ENCODE data around the gene LSS.
"Not testable (repeated sequence)": the region's sequence is repeated elsewhere in the genome, so short reads cannot be mapped to it uniquely, and the experiment has no call there.

Gene LSS

DNA sequence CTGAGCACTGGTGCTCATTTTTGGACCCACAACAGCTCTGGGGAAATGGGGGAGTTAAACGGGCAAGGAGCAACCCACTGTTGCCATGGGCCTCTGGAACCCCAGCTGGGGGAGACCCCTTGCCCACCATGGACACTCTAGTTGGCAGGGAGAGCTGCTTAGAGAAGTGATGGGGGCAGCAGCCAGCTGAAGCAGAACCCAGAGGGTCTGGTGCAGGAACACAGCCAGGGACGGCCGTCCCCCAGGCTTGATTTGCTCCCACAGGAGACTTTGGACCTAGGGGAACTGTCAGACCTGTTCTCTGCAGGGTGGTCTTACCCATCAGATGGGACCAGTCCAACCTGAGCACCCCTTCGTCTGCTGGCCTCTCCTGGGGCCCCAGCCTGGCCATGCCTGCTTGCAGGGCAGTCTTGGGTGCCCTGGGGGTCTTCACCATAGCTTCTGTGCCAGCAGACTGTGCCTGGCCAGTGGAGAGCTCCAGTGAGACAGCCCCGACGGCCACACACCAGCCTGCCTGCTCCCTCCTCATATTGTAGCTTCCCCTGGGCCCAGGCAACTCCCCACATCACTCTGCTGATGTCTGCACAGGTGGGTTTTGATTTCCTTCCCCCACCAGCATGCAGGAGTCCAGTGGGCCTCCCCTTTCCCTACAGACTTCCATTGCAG lies 55.6 kb downstream of the LSS start:
- Histone ChIP-seq H3K27ac (no peak overlapping the region), H3K36me3 (no peaks in the 10 kb centered on the region), H3K9me3 (no peaks in the 10 kb centered on the region), H3K4me1 (ENCODE audit: control insufficient read depth in 1 of 2, insufficient read depth in 1 of 2, low read depth in 1 of 2, low read length in 1 of 2) (no peaks in the 10 kb centered on the region), H3K4me3 (ENCODE audit: low read depth in 1 of 2, low read length in 1 of 2) (no peak overlapping the region), H3K27me3 (no peaks in the 10 kb centered on the region)
- TF ChIP-seq CTCF (IDR thresholded peaks at IDR 0.05), result no peak

GRCh38 chr21:46171996-46172862 lies 56.3 kb downstream of the LSS start:
- no peaks in the 10 kb centered on the region for H3K9me3 ChIP-seq
- H3K27me3 ChIP-seq, result no peaks in the 10 kb centered on the region
- no peak overlapping the region for H3K4me3 ChIP-seq (ENCODE audit: low read depth in 1 of 2, low read length in 1 of 2)
- no peak for TF ChIP-seq CTCF (IDR thresholded peaks at IDR 0.05)
- H3K4me1 ChIP-seq (ENCODE audit: control insufficient read depth in 1 of 2, insufficient read depth in 1 of 2, low read depth in 1 of 2, low read length in 1 of 2), result no peaks in the 10 kb centered on the region
- H3K36me3 ChIP-seq, result no peaks in the 10 kb centered on the region
- H3K27ac ChIP-seq, result no peak overlapping the region

DNA sequence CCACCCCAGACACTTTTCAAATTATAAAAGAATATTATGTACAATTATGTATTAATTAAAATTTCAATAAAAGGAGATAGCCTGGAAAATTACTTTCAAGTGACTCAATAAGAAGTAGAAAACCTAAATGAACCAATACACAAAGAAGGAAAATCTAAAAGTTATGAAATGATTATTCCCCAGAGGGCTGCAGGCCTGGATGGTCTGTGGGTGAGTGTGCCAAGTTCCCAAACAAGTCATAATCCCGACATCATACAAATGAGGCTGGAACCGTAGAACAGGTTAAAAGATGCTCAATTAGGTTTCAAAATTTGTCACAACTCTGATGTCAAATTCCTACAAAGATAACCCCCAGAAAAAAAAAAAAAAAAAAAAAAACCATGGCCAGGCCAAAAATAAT lies 57.0 kb downstream of the LSS start:
- Histone ChIP-seq H3K4me3 (ENCODE audit: low read depth in 1 of 2, low read length in 1 of 2) (no peak overlapping the region), H3K27me3 (no peaks in the 10 kb centered on the region), H3K9me3 (no peaks in the 10 kb centered on the region), H3K4me1 (ENCODE audit: control insufficient read depth in 1 of 2, insufficient read depth in 1 of 2, low read depth in 1 of 2, low read length in 1 of 2) (no peaks in the 10 kb centered on the region), H3K36me3 (no peaks in the 10 kb centered on the region), H3K27ac (no peak overlapping the region)
- TF ChIP-seq CTCF (IDR thresholded peaks at IDR 0.05), result no peak

GRCh38 chr21:46170436-46171193 lies 58.0 kb downstream of the LSS start:
- H3K27ac ChIP-seq; H3K4me1 ChIP-seq (ENCODE audit: control insufficient read depth in 1 of 2, insufficient read depth in 1 of 2, low read depth in 1 of 2, low read length in 1 of 2); H3K9me3 ChIP-seq; H3K27me3 ChIP-seq; H3K36me3 ChIP-seq; H3K4me3 ChIP-seq (ENCODE audit: low read depth in 1 of 2, low read length in 1 of 2): not testable (repeated sequence)

GRCh38 chr21:46168659-46169386 lies 59.8 kb downstream of the LSS start:
- Histone ChIP-seq H3K27me3 (no peaks in the 10 kb centered on the region), H3K4me1 (ENCODE audit: control insufficient read depth in 1 of 2, insufficient read depth in 1 of 2, low read depth in 1 of 2, low read length in 1 of 2) (no peaks in the 10 kb centered on the region), H3K27ac (no peak overlapping the region), H3K9me3 (no peaks in the 10 kb centered on the region), H3K4me3 (ENCODE audit: low read depth in 1 of 2, low read length in 1 of 2) (no peak overlapping the region), H3K36me3 (no peaks in the 10 kb centered on the region)
- TF ChIP-seq CTCF (IDR thresholded peaks at IDR 0.05), result no peak
